GM12878 (cell line): ENCODE data around the gene SH3BP1. TPM values are rescaled to one million over a fixed set of nuclear protein-coding genes. Genes with fewer than 3 reads are reported as not detected.

Experiments
- DPF2 ChIP-seq: fragments of 450-650 bp; IDR thresholded peaks from 2 replicates; pipeline ENCODE4 v1.6.1; 2017; ENCODE audit warnings: mild to moderate bottlenecking
- FOS ChIP-seq: IDR thresholded peaks from 3 replicates; pipeline ENCODE4 v1.6.1; 2011; ENCODE audit warnings: borderline replicate concordance; ENCODE audit not compliant: insufficient read length; ENCODE audit errors: extremely low read depth
- GABPA ChIP-seq: IDR thresholded peaks from 2 replicates; pipeline ENCODE4 v1.6.1; 2014; ENCODE audit warnings: antibody characterized with exemption, low read depth, mild to moderate bottlenecking, inconsistent platforms
- IRF4 ChIP-seq: IDR thresholded peaks from 2 replicates; pipeline ENCODE4 v1.6.1; 2011; ENCODE audit warnings: low read depth, low read length
- MLLT1 ChIP-seq: fragments of 450-650 bp; IDR thresholded peaks from 2 replicates; pipeline ENCODE4 v1.6.1; 2016; ENCODE audit warnings: mild to moderate bottlenecking
- MYB ChIP-seq: fragments of 150-350 bp; IDR thresholded peaks from 2 replicates; pipeline ENCODE4 v1.6.1; 2014; ENCODE audit warnings: mild to moderate bottlenecking, low read depth, low read length, borderline replicate concordance
- NBN ChIP-seq: fragments of 450-650 bp; IDR thresholded peaks from 2 replicates; pipeline ENCODE4 v1.6.1; 2016
- NFYA ChIP-seq: IDR thresholded peaks from 2 replicates; pipeline ENCODE4 v1.6.1; 2011; ENCODE audit warnings: low read depth, mild to moderate bottlenecking, low read length, improper control_type of control experiment, borderline replicate concordance
- NFYB ChIP-seq: IDR thresholded peaks from 2 replicates; pipeline ENCODE4 v1.6.1; 2011; ENCODE audit warnings: low read depth, mild to moderate bottlenecking, low read length, improper control_type of control experiment, moderate library complexity; ENCODE audit not compliant: insufficient read depth
- PAX5 ChIP-seq: IDR thresholded peaks from 2 replicates; pipeline ENCODE4 v1.6.1; 2011; ENCODE audit warnings: low read depth, low read length, borderline replicate concordance
- SIN3A ChIP-seq: IDR thresholded peaks from 2 replicates; pipeline ENCODE4 v1.6.1; 2012; ENCODE audit warnings: low read depth, low read length, improper control_type of control experiment
- SRF ChIP-seq, 2 experiments: IDR thresholded peaks; 2 replicates each; pipeline ENCODE4 v1.6.1; 2011; ENCODE audit warnings: low read depth in 2 of 2, low read length in 2 of 2, mild to moderate bottlenecking in 1 of 2, moderate library complexity in 1 of 2
- TARDBP ChIP-seq: IDR thresholded peaks from 2 replicates; pipeline ENCODE4 v1.6.1; 2016; ENCODE audit warnings: borderline replicate concordance
- TCF12 ChIP-seq: IDR thresholded peaks from 2 replicates; pipeline ENCODE4 v1.6.1; 2011; ENCODE audit warnings: low read depth, mild to moderate bottlenecking, low read length
- ZNF274 ChIP-seq: IDR thresholded peaks from one replicate; pipeline ENCODE4 v1.8.0; 2011; ENCODE audit not compliant: insufficient read length, insufficient read depth
- ZNF622 ChIP-seq: fragments of 450-650 bp; IDR thresholded peaks from 2 replicates; pipeline ENCODE4 v1.6.1; 2017; ENCODE audit warnings: mild to moderate bottlenecking, inconsistent platforms
- polyA plus RNA-seq, 11 experiments: library from polyadenylated mRNA; depleted of rRNA in 4 of 11; unstranded in 6 of 11; stranded (reverse) in 5 of 11; fragments of >200 nt; fragmentation: Nextera tagmentation in 4 of 11; fragmentation: Illumina TruSeq in 1 of 11; extraction: Ambion mirVana in 4 of 11; extraction: Trizol in 1 of 11; gene quantifications; 1 replicate in 1 of 11; 2 replicates in 10 of 11; pipeline versions ENCODE4 v1.2.1 to v1.2.3, GENCODE V29; 2011 to 2016; ENCODE audit warnings: inconsistent platforms in 2 of 11, missing spikeins in 2 of 11, low read depth in 1 of 11
- total RNA-seq, 4 experiments: library from RNA; depleted of rRNA in 3 of 4; stranded (reverse); fragments of >200 nt in 3 of 4; fragmentation: Illumina TruSeq in 1 of 4; extraction: Trizol in 1 of 4; gene quantifications; 2 replicates each; pipeline versions ENCODE4 v1.2.1 to v1.2.3, GENCODE V29; 2013 to 2021
- TF ChIP-seq, protein P1 (sequence below): fragments of 450-650 bp; formaldehyde crosslinking; IDR thresholded peaks from 2 replicates; pipeline ENCODE4 v1.5.0; 2022; ENCODE audit warnings: mild to moderate bottlenecking, missing genetic modification characterization
- TF ChIP-seq, protein P2 (sequence below): fragments of 450-650 bp; IDR thresholded peaks from 2 replicates; pipeline ENCODE4 v1.6.1; 2014; ENCODE audit warnings: mild to moderate bottlenecking
- TF ChIP-seq, protein P3 (sequence below): fragments of 450-650 bp; IDR thresholded peaks from 2 replicates; pipeline ENCODE4 v1.6.1; 2017; ENCODE audit warnings: antibody characterized with exemption, mild to moderate bottlenecking, moderate library complexity
- TF ChIP-seq, protein P4 (sequence below): fragments of 450-650 bp; IDR thresholded peaks from 2 replicates; pipeline ENCODE4 v1.6.1; 2016; ENCODE audit warnings: mild to moderate bottlenecking

SH3BP1 gene
- total and polyA plus RNA-seq, 10 of the 15 experiments (the other 5 are each of a cell fraction or from before 2014, with no cell fraction given): 0.29 to 70.5 (median 22.5) TPM

GRCh38 chr22:37601540-37602442, 37.7 kb upstream of the SH3BP1 start (continued):
- TF ChIP-seq, protein P1, sequence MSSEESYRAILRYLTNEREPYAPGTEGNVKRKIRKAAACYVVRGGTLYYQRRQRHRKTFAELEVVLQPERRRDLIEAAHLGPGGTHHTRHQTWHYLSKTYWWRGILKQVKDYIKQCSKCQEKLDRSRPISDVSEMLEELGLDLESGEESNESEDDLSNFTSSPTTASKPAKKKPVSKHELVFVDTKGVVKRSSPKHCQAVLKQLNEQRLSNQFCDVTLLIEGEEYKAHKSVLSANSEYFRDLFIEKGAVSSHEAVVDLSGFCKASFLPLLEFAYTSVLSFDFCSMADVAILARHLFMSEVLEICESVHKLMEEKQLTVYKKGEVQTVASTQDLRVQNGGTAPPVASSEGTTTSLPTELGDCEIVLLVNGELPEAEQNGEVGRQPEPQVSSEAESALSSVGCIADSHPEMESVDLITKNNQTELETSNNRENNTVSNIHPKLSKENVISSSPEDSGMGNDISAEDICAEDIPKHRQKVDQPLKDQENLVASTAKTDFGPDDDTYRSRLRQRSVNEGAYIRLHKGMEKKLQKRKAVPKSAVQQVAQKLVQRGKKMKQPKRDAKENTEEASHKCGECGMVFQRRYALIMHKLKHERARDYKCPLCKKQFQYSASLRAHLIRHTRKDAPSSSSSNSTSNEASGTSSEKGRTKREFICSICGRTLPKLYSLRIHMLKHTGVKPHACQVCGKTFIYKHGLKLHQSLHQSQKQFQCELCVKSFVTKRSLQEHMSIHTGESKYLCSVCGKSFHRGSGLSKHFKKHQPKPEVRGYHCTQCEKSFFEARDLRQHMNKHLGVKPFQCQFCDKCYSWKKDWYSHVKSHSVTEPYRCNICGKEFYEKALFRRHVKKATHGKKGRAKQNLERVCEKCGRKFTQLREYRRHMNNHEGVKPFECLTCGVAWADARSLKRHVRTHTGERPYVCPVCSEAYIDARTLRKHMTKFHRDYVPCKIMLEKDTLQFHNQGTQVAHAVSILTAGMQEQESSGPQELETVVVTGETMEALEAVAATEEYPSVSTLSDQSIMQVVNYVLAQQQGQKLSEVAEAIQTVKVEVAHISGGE (CRISPR knock-in tag): no peak
- TF ChIP-seq, protein P2, sequence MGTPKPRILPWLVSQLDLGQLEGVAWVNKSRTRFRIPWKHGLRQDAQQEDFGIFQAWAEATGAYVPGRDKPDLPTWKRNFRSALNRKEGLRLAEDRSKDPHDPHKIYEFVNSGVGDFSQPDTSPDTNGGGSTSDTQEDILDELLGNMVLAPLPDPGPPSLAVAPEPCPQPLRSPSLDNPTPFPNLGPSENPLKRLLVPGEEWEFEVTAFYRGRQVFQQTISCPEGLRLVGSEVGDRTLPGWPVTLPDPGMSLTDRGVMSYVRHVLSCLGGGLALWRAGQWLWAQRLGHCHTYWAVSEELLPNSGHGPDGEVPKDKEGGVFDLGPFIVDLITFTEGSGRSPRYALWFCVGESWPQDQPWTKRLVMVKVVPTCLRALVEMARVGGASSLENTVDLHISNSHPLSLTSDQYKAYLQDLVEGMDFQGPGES: no peak
- no peak for TF ChIP-seq PAX5
- TF ChIP-seq SRF (IDR thresholded peaks at IDR 0.05; ENCODE audit: low read depth in 2 of 2, low read length in 2 of 2): no peak
- peak; percentile 80 for TF ChIP-seq NFYB
- no peak for TF ChIP-seq ZNF274
- no peak; the same call in 1 of the 2 replicates for TF ChIP-seq NFYA
- peak; percentile 28 for TF ChIP-seq FOS
- no peak for TF ChIP-seq GABPA
- no peak for TF ChIP-seq TARDBP
- TF ChIP-seq TCF12: no peak
- 0 out of 2 replicates have a peak, but pooled peaks have one; percentile 20 for TF ChIP-seq DPF2
- TF ChIP-seq IRF4: no peak
- TF ChIP-seq SIN3A: no peak
- no peak for TF ChIP-seq NBN
- TF ChIP-seq, protein P3, sequence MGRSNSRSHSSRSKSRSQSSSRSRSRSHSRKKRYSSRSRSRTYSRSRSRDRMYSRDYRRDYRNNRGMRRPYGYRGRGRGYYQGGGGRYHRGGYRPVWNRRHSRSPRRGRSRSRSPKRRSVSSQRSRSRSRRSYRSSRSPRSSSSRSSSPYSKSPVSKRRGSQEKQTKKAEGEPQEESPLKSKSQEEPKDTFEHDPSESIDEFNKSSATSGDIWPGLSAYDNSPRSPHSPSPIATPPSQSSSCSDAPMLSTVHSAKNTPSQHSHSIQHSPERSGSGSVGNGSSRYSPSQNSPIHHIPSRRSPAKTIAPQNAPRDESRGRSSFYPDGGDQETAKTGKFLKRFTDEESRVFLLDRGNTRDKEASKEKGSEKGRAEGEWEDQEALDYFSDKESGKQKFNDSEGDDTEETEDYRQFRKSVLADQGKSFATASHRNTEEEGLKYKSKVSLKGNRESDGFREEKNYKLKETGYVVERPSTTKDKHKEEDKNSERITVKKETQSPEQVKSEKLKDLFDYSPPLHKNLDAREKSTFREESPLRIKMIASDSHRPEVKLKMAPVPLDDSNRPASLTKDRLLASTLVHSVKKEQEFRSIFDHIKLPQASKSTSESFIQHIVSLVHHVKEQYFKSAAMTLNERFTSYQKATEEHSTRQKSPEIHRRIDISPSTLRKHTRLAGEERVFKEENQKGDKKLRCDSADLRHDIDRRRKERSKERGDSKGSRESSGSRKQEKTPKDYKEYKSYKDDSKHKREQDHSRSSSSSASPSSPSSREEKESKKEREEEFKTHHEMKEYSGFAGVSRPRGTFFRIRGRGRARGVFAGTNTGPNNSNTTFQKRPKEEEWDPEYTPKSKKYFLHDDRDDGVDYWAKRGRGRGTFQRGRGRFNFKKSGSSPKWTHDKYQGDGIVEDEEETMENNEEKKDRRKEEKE: no peak
- TF ChIP-seq, protein P4, sequence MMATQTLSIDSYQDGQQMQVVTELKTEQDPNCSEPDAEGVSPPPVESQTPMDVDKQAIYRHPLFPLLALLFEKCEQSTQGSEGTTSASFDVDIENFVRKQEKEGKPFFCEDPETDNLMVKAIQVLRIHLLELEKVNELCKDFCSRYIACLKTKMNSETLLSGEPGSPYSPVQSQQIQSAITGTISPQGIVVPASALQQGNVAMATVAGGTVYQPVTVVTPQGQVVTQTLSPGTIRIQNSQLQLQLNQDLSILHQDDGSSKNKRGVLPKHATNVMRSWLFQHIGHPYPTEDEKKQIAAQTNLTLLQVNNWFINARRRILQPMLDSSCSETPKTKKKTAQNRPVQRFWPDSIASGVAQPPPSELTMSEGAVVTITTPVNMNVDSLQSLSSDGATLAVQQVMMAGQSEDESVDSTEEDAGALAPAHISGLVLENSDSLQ: peak; percentile 97
- TF ChIP-seq MYB: no peak
- no peak for TF ChIP-seq ZNF622
- TF ChIP-seq MLLT1: 0 out of 2 replicates have a peak, but pooled peaks have one; percentile 18
